ENCODE measurements around the gene TBL1XR1. TPM values are rescaled to one million over a fixed set of nuclear protein-coding genes. Genes with fewer than 3 reads are reported as not detected.

TBL1XR1 gene
- total RNA-seq, 1 experiment from 2014 or later: 186 TPM

- Histone ChIP-seq H3K4me3 (ENCODE audit: low read depth, low read length, poor library complexity, severe bottlenecking) (no peak overlapping the region), H3K4me1 (ENCODE audit: insufficient read depth, low read length, poor library complexity, severe bottlenecking) (peaks cover 50% of the 10 kb centered on the region), H3K27me3 (replicated peaks; ENCODE audit: insufficient read depth, low read depth, low read length, poor library complexity) (no peaks in the 10 kb centered on the region), H3K27ac (ENCODE audit: low read depth, low read length, poor library complexity, severe bottlenecking) (no peak overlapping the region), H3K9me3 (ENCODE audit: low read depth, low read length, poor library complexity, severe bottlenecking) (no peaks in the 10 kb centered on the region), H3K36me3 (ENCODE audit: insufficient read depth, low read length, poor library complexity, severe bottlenecking) (peaks cover 2% of the 10 kb centered on the region)
- no TSS peak for BruUV-seq (replicated peaks)
- ChIA-PET CTCF (no interaction called here), POLR2A (ENCODE audit: low non-redundant PET) (no interaction called here)
- intact Hi-C loops (cut with micrococcal nuclease; ENCODE audit: unreplicated experiment): loop anchor here (5.0 kb wide), 1 partner anchor 68 kb away; no protein-coding TSS in a partner anchor
- no peak for TF ChIP-seq EZH2 (IDR thresholded peaks at IDR 0.05; ENCODE audit: borderline replicate concordance, low read depth, low read length, poor library complexity, severe bottlenecking)
- no peak for TF ChIP-seq CTCF (conservative IDR thresholded peaks at IDR 0.05; ENCODE audit: low read depth, low read length)
- no peak for DNase-seq (ENCODE audit: low spot score)
Observed at GRCh38 chr3:177123822-177124221, 73.5 kb downstream of the TBL1XR1 start.

- Histone ChIP-seq H3K4me1 (ENCODE audit: insufficient read depth, low read length, poor library complexity, severe bottlenecking) (peaks cover 65% of the 10 kb centered on the region), H3K9me3 (ENCODE audit: low read depth, low read length, poor library complexity, severe bottlenecking) (no peaks in the 10 kb centered on the region), H3K4me3 (ENCODE audit: low read depth, low read length, poor library complexity, severe bottlenecking) (no peak overlapping the region), H3K36me3 (ENCODE audit: insufficient read depth, low read length, poor library complexity, severe bottlenecking) (no peaks in the 10 kb centered on the region), H3K27ac (ENCODE audit: low read depth, low read length, poor library complexity, severe bottlenecking) (peak overlapping the region; percentile 62), H3K27me3 (replicated peaks; ENCODE audit: insufficient read depth, low read depth, low read length, poor library complexity) (no peaks in the 10 kb centered on the region)
- intact Hi-C loops (cut with micrococcal nuclease; ENCODE audit: unreplicated experiment): loop anchor here (5.0 kb wide), 1 partner anchor 70 kb away; no protein-coding TSS in a partner anchor
- no TSS peak for BruUV-seq (replicated peaks)
- ChIA-PET POLR2A (ENCODE audit: low non-redundant PET) (interaction anchor here (0.5 to 0.6 kb wide), 2 partner anchors 12 to 62 kb away, joined by 3 read pairs; no protein-coding TSS in a partner anchor), CTCF (no interaction called here)
- DNase-seq (ENCODE audit: low spot score): no peak
- TF ChIP-seq EZH2 (IDR thresholded peaks at IDR 0.05; ENCODE audit: borderline replicate concordance, low read depth, low read length, poor library complexity, severe bottlenecking): no peak
- TF ChIP-seq CTCF (conservative IDR thresholded peaks at IDR 0.05; ENCODE audit: low read depth, low read length): no peak
Observed at GRCh38 chr3:177122183-177122856, 75.0 kb downstream of the TBL1XR1 start.

GRCh38 chr3:177119829-177120228 is 77.5 kb downstream of the TBL1XR1 start:
- no peaks in the 10 kb centered on the region for H3K27me3 ChIP-seq (replicated peaks; ENCODE audit: insufficient read depth, low read depth, low read length, poor library complexity)
- no peak for TF ChIP-seq CTCF (conservative IDR thresholded peaks at IDR 0.05; ENCODE audit: low read depth, low read length)
- TF ChIP-seq EZH2 (IDR thresholded peaks at IDR 0.05; ENCODE audit: borderline replicate concordance, low read depth, low read length, poor library complexity, severe bottlenecking): no peak
- H3K27ac ChIP-seq (ENCODE audit: low read depth, low read length, poor library complexity, severe bottlenecking): peak overlapping the region; percentile 62
- no peaks in the 10 kb centered on the region for H3K36me3 ChIP-seq (ENCODE audit: insufficient read depth, low read length, poor library complexity, severe bottlenecking)
- ChIA-PET CTCF (no interaction called here), POLR2A (ENCODE audit: low non-redundant PET) (no interaction called here)
- no peak overlapping the region for H3K4me3 ChIP-seq (ENCODE audit: low read depth, low read length, poor library complexity, severe bottlenecking)
- intact Hi-C loops (cut with micrococcal nuclease; ENCODE audit: unreplicated experiment): loop anchor here (5.0 kb wide), 1 partner anchor 72 kb away; no protein-coding TSS in a partner anchor
- peaks cover 61% of the 10 kb centered on the region for H3K4me1 ChIP-seq (ENCODE audit: insufficient read depth, low read length, poor library complexity, severe bottlenecking)
- H3K9me3 ChIP-seq (ENCODE audit: low read depth, low read length, poor library complexity, severe bottlenecking): no peaks in the 10 kb centered on the region
- no TSS peak for BruUV-seq (replicated peaks)
- DNase-seq (ENCODE audit: low spot score): no peak
